Suprapubic skin (tissue), 4 donors: ENCODE measurements around the gene ZFYVE1.

Experiments used
- EP300 ChIP-seq: sonication (generic); formaldehyde crosslinking; IDR thresholded peaks from one replicate; pipeline ENCODE4 v1.6.1; 2017; ENCODE audit warnings: antibody characterized with exemption
- POLR2A ChIP-seq, 2 donors: fragments of 450-650 bp; IDR thresholded peaks; one replicate each; pipeline ENCODE4 v1.6.1; 2017; ENCODE audit warnings: antibody characterized with exemption in 2 of 2, mild to moderate bottlenecking in 2 of 2, moderate library complexity in 2 of 2
- POLR2AphosphoS5 ChIP-seq, 3 donors: sonication (generic); formaldehyde crosslinking; IDR thresholded peaks; one replicate each; pipeline ENCODE4 v1.6.1; 2017; ENCODE audit warnings: antibody characterized with exemption in 3 of 3
- TF ChIP-seq, protein P1 (sequence below), 2 donors: fragments of 200-600 bp in 1 of 2; fragments of 450-650 bp in 1 of 2; sonication (generic) in 1 of 2; IDR thresholded peaks; one replicate each; pipeline ENCODE4 v1.5.1; 2016 to 2019; ENCODE audit warnings: antibody characterized with exemption in 2 of 2, mild to moderate bottlenecking in 1 of 2, moderate library complexity in 1 of 2

DNA sequence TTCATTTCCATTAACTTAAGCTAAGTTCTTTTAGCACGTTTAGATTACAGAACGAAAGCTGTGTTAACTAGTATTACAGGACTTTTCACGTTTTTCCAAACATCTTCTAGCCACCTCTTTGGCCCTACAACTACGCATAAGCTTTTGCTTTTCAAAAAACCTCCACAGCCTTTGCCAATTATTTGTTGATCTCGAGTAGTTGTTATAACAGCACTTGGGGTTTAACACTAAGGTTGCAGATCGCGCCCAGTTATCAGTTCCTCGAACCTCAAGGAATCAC, 31.0 kb upstream of the ZFYVE1 start:
- TF ChIP-seq EP300 (no peak), POLR2AphosphoS5 (IDR thresholded peaks at IDR 0.05) (no peak), POLR2A (IDR thresholded peaks at IDR 0.05) (no peak)
- TF ChIP-seq, protein P1, sequence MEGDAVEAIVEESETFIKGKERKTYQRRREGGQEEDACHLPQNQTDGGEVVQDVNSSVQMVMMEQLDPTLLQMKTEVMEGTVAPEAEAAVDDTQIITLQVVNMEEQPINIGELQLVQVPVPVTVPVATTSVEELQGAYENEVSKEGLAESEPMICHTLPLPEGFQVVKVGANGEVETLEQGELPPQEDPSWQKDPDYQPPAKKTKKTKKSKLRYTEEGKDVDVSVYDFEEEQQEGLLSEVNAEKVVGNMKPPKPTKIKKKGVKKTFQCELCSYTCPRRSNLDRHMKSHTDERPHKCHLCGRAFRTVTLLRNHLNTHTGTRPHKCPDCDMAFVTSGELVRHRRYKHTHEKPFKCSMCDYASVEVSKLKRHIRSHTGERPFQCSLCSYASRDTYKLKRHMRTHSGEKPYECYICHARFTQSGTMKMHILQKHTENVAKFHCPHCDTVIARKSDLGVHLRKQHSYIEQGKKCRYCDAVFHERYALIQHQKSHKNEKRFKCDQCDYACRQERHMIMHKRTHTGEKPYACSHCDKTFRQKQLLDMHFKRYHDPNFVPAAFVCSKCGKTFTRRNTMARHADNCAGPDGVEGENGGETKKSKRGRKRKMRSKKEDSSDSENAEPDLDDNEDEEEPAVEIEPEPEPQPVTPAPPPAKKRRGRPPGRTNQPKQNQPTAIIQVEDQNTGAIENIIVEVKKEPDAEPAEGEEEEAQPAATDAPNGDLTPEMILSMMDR (IDR thresholded peaks at IDR 0.05), result no peak
